HG02840 (cell line): ENCODE data around the gene GAB2.

Experiments
- ATAC-seq: cut with Tn5 transposase; IDR thresholded peaks from one replicate; pipeline ENCODE4 v1.9.1; 2021; ENCODE audit warnings: mild to moderate bottlenecking, moderate library complexity, moderate number of reproducible peaks; ENCODE audit not compliant: unreplicated experiment, low FRiP score

The GAB2 gene

GRCh38 chr11:78346799-78347198 lies 70.8 kb downstream of the GAB2 start:
- no peak for ATAC-seq

- no peak for ATAC-seq
Observed at GRCh38 chr11:78345450-78345849, 72.2 kb downstream of the GAB2 start.

- ATAC-seq = no peak
Observed at GRCh38 chr11:78344676-78345075, 72.9 kb downstream of the GAB2 start.

- ATAC-seq = no peak
Observed at GRCh38 chr11:78344094-78344493, 73.5 kb downstream of the GAB2 start.

- no peak for ATAC-seq
Observed at GRCh38 chr11:78343303-78343702, 74.3 kb downstream of the GAB2 start.

- ATAC-seq = no peak
Observed at GRCh38 chr11:78341841-78342240, 75.8 kb downstream of the GAB2 start.

GRCh38 chr11:78340530-78340929 lies 77.1 kb downstream of the GAB2 start:
- ATAC-seq = no peak

- ATAC-seq = no peak
Observed at GRCh38 chr11:78339945-78340344, 77.7 kb downstream of the GAB2 start.

GRCh38 chr11:78339483-78339882 lies 78.1 kb downstream of the GAB2 start:
- no peak for ATAC-seq

GRCh38 chr11:78338702-78339101 lies 78.9 kb downstream of the GAB2 start:
- ATAC-seq = no peak

GRCh38 chr11:78338138-78338537 lies 79.5 kb downstream of the GAB2 start:
- no peak for ATAC-seq

GRCh38 chr11:78337554-78337924 lies 80.1 kb downstream of the GAB2 start:
- no peak for ATAC-seq

- ATAC-seq = no peak
Observed at GRCh38 chr11:78336877-78337553, 80.6 kb downstream of the GAB2 start.

GRCh38 chr11:78334109-78334508 lies 83.5 kb downstream of the GAB2 start:
- no peak for ATAC-seq

GRCh38 chr11:78332872-78333271 lies 84.7 kb downstream of the GAB2 start:
- no peak for ATAC-seq

GRCh38 chr11:78332174-78332866 lies 85.3 kb downstream of the GAB2 start:
- ATAC-seq = no peak

GRCh38 chr11:78331711-78332110 lies 85.9 kb downstream of the GAB2 start:
- ATAC-seq = no peak

GRCh38 chr11:78330361-78330760 lies 87.3 kb downstream of the GAB2 start:
- no peak for ATAC-seq

GRCh38 chr11:78327945-78328344 lies 89.7 kb downstream of the GAB2 start:
- no peak for ATAC-seq

GRCh38 chr11:78325274-78325781 lies 92.3 kb downstream of the GAB2 start:
- no peak for ATAC-seq

GRCh38 chr11:78323363-78323762 lies 94.3 kb downstream of the GAB2 start:
- ATAC-seq = no peak

- ATAC-seq = no peak
Observed at GRCh38 chr11:78319453-78319955, 98.1 kb downstream of the GAB2 start.
